ENCODE data around the gene TP53RK.

Gene TP53RK

DNA sequence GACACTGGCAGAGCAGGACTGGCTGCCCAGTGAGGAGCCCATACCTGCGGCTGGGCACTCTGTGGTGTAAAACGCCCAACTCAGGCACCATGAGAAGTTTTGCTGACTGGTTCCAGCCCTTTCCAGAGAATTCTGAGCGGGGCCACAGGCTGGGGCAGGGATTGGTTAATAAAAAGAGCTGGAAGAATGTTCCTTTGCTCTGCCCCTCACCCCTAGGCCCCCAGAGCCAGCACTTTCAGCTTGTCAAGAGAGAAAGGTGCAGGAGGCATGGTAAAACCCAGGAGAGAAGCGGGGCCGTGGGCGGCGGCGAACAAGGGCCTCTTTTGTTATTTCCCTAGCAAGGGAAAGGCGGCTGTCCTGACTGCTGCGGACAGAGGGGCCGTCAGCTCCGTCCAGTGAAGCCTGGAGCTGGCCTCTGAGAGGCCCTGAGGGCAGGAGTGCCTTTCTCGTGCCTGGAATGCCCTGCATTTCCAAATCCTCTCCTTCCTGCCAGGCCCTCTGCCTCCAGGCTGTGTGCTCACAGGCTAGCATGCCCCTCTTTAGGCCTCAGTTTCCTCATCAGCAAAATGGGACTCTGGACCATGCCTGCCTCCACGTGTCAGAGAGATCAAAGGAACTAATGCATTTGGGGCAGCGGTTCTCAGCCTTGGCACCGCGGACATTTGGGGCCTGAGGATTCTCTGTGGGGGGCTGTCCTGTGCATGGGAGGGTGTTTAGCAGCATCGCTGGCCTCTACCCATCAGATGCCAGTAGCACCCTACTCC lies 50.9 kb downstream of the TP53RK start:
- DNase-seq, result no peak

DNA sequence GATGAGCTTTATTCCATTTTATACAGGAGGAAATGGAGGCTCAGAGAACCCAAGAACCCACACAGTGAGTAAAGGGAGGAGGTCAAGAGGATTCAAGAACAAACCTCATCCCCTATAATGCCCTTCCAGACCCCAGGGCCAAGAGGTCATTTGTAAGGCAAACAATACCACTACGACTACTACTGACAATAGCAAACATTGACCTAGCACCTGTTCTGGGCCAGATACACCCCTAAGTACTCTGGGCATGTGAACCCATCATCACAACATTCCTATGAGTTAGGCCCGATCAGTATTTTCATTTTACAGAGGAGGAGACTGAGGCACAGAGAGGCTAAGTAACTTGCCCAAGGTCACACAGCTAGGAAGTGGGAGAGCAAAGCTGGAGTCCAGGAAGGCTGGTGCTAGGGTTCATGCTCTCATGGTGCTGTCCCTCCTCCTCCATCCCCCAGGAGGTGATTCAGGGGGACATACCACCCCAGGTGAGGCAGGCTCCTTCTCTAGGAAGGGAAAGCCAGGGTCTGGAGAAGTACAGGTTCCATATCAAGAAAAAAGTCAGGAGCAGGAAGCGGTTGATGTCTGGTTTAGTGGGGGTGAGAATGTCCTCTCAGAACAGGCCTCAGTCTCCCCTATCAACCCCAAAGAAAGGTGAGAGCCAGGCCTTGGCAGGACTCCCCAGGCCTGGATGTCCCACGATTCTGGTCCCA lies 51.7 kb downstream of the TP53RK start:
- DNase-seq, result no peak

- no peak for DNase-seq
Measured at GRCh38 chr20:46637020-46637419, 52.2 kb downstream of the TP53RK start.

- DNase-seq, result no peak
Measured at GRCh38 chr20:46636514-46636913, 52.7 kb downstream of the TP53RK start.

DNA sequence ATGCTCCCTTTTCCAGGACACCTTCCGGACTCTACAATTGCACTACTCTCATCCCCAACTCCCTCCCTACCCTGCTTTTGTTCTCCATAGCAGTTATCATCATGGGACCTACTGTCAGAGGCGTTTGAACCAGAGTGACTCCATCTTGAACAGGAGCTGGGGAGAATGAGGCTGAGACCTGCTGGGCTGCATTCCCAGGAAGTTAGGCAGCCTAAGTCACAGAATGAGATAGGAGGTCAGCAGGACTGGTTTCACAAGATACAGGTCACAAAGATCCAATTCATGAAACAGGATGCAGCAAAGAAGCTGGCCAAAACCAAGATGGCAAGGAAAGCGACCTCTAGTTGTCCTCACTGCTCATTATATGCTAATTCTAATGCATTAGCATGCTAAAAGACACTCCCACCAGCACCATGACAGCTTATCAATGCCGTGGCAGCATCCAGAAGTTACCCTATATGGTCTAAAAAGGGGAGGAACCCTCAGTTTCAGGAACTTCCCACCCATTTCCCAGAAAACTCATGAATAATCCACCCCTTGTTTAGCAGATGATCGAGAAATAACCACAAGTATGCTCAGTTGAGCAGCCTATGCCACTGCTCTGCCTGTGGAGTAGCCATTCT lies 53.6 kb downstream of the TP53RK start:
- no peak for DNase-seq

- no peak for DNase-seq
Measured at GRCh38 chr20:46634528-46634927, 54.7 kb downstream of the TP53RK start.

Data from fibroblast of skin of back (primary cell).